HL-60 (cell line): ENCODE data around the gene HOXB3.

ENCODE experiments used
- DNase-seq, 2 experiments: peaks; one replicate each; pipeline ENCODE4 v3.0.0-alpha.2; 2010 to 2020; ENCODE audit warnings: low read depth in 1 of 2, low spot score in 1 of 2
- H3K27ac ChIP-seq: fragments of 250-450 bp; sonication (Bioruptor Pico); replicated peaks from 2 replicates; pipeline ENCODE4 v1.5.1; 2020; ENCODE audit warnings: mild to moderate bottlenecking, moderate library complexity
- H3K27me3 ChIP-seq: fragments of 250-450 bp; sonication (Bioruptor Pico); 2 replicates; pipeline ENCODE4 v1.5.1; 2021; ENCODE audit warnings: mild to moderate bottlenecking, moderate library complexity; ENCODE audit not compliant: insufficient read depth, poor library complexity, severe bottlenecking
- H3K4me3 ChIP-seq: replicated peaks from 2 replicates; pipeline ENCODE4 v1.5.1; 2011; ENCODE audit warnings: mild to moderate bottlenecking, control low read depth, low read length; ENCODE audit not compliant: insufficient read depth
- CTCF ChIP-seq: IDR thresholded peaks from one replicate; pipeline ENCODE4 v1.5.1; 2011; ENCODE audit warnings: low read length, control low read depth, inconsistent platforms; ENCODE audit not compliant: insufficient read depth
- GABPA ChIP-seq: IDR thresholded peaks from 2 replicates; pipeline ENCODE4 v1.6.1; 2012; ENCODE audit warnings: low read depth
- POLR2AphosphoS5 ChIP-seq: IDR thresholded peaks from 2 replicates; pipeline ENCODE4 v1.6.1; 2012; ENCODE audit warnings: low read depth
- REST ChIP-seq: IDR thresholded peaks from 2 replicates; pipeline ENCODE4 v1.6.1; 2012; ENCODE audit warnings: low read depth; ENCODE audit not compliant: insufficient replicate concordance
- SPI1 ChIP-seq: IDR thresholded peaks from 2 replicates; pipeline ENCODE4 v1.6.1; 2012; ENCODE audit warnings: low read depth, mild to moderate bottlenecking, borderline replicate concordance
- long read RNA-seq: library from polyadenylated mRNA; unstranded; transcript quantifications from one replicate; pipeline ENCODE4 v2.0.0, GENCODE V29; 2020

Gene HOXB3
- long read RNA-seq: 0 reads

GRCh38 chr17:48589831-48590606 lies at the start of gene HOXB3:
TSS of gene HOXB3 (minus strand) at chr17:48590241. CDS start at chr17:48552474, 37,767 bp downstream.
- Histone ChIP-seq H3K27me3 (peaks cover 76% of the 10 kb centered on the region), H3K4me3 (no peak within 1 kb of the TSS), H3K27ac (no peak within 1 kb of the TSS)
- TF ChIP-seq POLR2AphosphoS5 (no peak), GABPA (no peak), SPI1 (no peak)
- no peak for DNase-seq

- DNase-seq: no peak
- Histone ChIP-seq H3K27me3 (peaks cover 80% of the 10 kb centered on the region), H3K27ac (no peak overlapping the region)
These were observed 49.1 kb upstream of the HOXB3 start for GRCh38 chr17:48639136-48639535.

GRCh38 chr17:48637323-48638260 lies 47.6 kb upstream of the HOXB3 start:
- Histone ChIP-seq H3K4me3 (no peak overlapping the region), H3K27me3 (peaks cover 77% of the 10 kb centered on the region), H3K27ac (no peak overlapping the region)
- DNase-seq: no peak
- TF ChIP-seq REST: no peak
- no peak for TF ChIP-seq CTCF
- no peak for TF ChIP-seq POLR2AphosphoS5
- no peak for TF ChIP-seq SPI1
- no peak for TF ChIP-seq GABPA

More at GRCh38 chr17:48639136-48639535, 49.1 kb upstream of the HOXB3 start:
- TF ChIP-seq SPI1 (no peak), GABPA (no peak), POLR2AphosphoS5 (no peak), CTCF (no peak), REST (no peak)
- no peak overlapping the region for H3K4me3 ChIP-seq
